AG10803 (cell line): ENCODE data around the gene FMNL2.

Source experiments
- DNase-seq: peaks from one replicate; pipeline ENCODE4 v3.0.0; 2010; ENCODE audit warnings: low read depth
- H3K4me3 ChIP-seq: 2 replicates; pipeline ENCODE4 v1.5.1; 2011; ENCODE audit warnings: mild to moderate bottlenecking, low read length, control low read depth
- TF ChIP-seq, protein P1 (sequence below): conservative IDR thresholded peaks from 2 replicates; pipeline ENCODE4 v1.5.1; 2011; ENCODE audit warnings: mild to moderate bottlenecking, low read length, control low read depth, inconsistent platforms

The FMNL2 gene

DNA sequence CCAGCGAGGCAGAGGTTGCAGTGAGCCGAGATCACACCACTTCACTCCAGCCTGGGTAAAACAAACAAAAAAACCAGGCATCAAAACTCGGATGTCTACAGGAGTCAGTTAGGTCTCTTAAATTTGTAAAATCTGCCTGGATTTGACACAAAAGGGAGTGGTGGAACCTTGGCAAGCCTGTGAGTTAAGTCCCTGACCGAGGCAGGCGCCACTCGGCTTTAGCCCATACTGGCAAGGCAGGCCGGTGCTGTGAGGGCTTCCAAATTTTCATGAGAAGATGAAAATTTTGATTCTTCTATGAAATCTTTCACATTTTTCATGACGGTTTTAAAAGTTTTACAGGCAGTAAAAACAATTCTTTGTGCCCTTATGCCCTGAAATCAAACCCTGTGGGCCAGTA lies 165.8 kb downstream of the FMNL2 start:
- DNase-seq, result no peak
- H3K4me3 ChIP-seq, result no peak overlapping the region
- TF ChIP-seq, protein P1, sequence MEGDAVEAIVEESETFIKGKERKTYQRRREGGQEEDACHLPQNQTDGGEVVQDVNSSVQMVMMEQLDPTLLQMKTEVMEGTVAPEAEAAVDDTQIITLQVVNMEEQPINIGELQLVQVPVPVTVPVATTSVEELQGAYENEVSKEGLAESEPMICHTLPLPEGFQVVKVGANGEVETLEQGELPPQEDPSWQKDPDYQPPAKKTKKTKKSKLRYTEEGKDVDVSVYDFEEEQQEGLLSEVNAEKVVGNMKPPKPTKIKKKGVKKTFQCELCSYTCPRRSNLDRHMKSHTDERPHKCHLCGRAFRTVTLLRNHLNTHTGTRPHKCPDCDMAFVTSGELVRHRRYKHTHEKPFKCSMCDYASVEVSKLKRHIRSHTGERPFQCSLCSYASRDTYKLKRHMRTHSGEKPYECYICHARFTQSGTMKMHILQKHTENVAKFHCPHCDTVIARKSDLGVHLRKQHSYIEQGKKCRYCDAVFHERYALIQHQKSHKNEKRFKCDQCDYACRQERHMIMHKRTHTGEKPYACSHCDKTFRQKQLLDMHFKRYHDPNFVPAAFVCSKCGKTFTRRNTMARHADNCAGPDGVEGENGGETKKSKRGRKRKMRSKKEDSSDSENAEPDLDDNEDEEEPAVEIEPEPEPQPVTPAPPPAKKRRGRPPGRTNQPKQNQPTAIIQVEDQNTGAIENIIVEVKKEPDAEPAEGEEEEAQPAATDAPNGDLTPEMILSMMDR, result no peak

DNA sequence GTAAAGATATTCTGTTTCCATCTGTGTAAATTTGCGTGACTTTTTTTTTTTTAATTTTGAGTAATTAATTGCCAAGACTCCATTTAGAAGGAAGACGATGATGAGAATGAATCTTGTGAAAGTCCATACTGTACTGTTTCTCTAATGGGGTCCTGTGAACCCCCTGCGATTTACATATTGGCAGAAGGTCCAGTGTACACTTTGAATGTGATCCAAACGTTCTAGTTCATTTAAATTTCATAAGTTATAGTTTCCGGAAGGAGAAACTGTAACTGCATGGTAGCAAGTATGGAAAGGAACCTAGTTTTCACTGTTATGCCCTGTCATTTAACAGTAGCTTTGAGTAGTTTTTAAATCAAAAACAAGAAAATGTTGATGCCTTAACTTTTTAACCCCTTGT lies 166.7 kb downstream of the FMNL2 start:
- no peak overlapping the region for H3K4me3 ChIP-seq
- TF ChIP-seq, protein P1, result no peak
- DNase-seq, result no peak

GRCh38 chr2:152504618-152505017 lies 169.6 kb downstream of the FMNL2 start:
- TF ChIP-seq, protein P1, result no peak
- no peak for DNase-seq

GRCh38 chr2:152505495-152505906 lies 170.5 kb downstream of the FMNL2 start:
- no peak overlapping the region for H3K4me3 ChIP-seq
- DNase-seq, result no peak
- TF ChIP-seq, protein P1, result no peak

More at GRCh38 chr2:152504618-152505017, 169.6 kb downstream of the FMNL2 start:
- H3K4me3 ChIP-seq, result no peak overlapping the region

GRCh38 chr2:152506843-152507242 lies 171.9 kb downstream of the FMNL2 start:
- no peak overlapping the region for H3K4me3 ChIP-seq
- TF ChIP-seq, protein P1, result no peak
- no peak for DNase-seq

DNA sequence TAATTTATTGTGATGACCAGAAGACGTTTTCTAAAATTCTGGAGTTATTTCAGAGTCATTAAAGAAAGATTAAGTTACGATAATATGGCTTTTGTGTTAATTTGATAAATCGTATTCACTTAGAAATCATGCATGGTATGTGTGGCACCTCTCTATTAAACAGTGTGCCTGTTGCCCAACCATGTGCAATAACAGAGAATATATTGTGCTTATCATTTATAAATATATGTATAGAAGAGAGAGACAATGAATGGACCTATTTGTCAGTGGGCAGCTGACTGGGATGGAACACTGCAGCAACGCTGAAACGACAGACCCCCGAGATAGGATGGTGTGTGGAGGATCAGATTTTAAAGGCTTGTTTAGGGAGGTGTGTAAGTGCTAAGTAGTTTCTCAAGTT lies 172.9 kb downstream of the FMNL2 start:
- TF ChIP-seq, protein P1, result no peak
- DNase-seq, result no peak
- H3K4me3 ChIP-seq, result no peak overlapping the region

GRCh38 chr2:152508446-152508845 lies 173.5 kb downstream of the FMNL2 start:
- no peak for DNase-seq
- TF ChIP-seq, protein P1, result no peak
- no peak overlapping the region for H3K4me3 ChIP-seq
